HG03520 (cell line): ENCODE measurements around the gene EZH1.

Experiments
- ATAC-seq: cut with Tn5 transposase; IDR thresholded peaks from one replicate; pipeline ENCODE4 v1.9.1; 2021; ENCODE audit warnings: mild to moderate bottlenecking, moderate library complexity; ENCODE audit not compliant: unreplicated experiment

Gene EZH1

GRCh38 chr17:42723636-42724035 is 21.2 kb downstream of the EZH1 start:
- no peak for ATAC-seq

GRCh38 chr17:42720996-42721583 is 23.8 kb downstream of the EZH1 start:
- no peak for ATAC-seq

- no peak for ATAC-seq
These were observed 35.3 kb downstream of the EZH1 start for GRCh38 chr17:42709561-42709960.

DNA sequence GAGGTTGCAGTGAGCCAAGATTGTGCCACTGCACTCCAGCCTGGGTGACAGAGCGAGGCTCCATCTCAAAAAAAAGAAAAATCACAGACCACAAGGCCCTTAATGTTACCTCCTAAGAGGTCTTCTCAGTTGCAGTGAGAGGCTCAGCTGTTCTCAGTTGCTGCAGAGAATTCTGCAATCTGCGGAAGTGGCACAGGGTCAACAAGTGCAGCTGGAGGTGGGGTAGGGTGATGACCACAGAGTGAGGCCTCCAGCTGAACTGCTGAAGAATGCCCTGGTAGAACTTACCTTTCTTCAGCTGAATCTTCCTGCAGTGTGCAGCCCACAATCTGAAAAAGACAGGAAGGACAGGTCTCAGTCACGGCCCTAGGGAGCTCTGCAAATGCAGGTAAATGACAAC is 36.3 kb downstream of the EZH1 start:
- no peak for ATAC-seq

DNA sequence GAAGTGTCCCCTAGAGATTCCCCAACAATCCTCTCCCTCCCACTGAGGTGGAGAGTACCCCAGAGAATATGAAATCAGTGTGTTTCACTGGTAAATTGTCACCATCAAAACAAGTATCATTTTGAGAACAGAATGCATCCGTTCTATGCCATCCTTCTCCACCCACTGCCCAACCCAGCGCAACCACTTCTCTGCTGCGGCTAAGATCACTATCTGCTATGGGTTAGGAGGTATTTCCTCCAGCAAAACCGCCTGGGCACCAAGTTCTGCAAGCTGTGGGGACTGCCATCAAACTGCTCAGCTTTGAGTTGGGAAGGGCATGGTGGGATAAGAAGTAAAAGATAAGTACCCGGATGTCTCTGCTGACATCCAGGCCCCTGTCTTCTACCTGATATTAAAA is 38.1 kb downstream of the EZH1 start:
- ATAC-seq: no peak

DNA sequence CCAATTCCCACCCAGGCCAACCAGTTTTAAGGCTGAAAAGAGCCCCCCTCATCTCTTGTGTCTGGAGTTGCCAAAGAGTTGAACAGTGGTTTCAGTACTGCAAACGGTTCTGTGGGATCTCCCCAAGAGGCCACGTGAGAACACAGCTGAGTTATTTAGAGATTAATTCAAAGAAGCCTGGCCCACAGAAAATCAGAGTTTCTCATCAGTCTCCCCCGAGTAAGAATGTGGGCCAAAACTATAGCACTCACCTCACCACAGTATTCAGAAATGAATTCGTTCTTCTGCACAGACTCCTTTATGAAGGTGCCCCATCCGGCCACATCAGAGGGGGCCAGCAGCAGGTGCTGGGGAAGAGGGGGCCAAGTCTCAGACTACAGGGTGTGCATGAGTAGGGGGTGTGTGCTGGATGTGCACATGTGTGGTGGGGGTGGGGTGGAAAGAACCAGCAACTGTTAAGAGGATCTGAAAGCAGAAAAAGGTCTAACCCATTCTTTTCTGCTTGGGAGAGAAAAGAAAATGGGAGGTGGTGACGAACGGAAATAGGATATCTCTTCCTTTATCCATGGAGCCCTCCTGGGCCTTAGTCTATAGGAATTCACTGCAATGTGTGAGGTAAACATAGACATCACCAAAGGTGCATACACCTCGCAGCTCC is 39.9 kb downstream of the EZH1 start:
- peak; percentile 70 for ATAC-seq

- no peak for ATAC-seq
These were observed 40.4 kb downstream of the EZH1 start for GRCh38 chr17:42704490-42704836.

GRCh38 chr17:42702446-42702845 is 42.4 kb downstream of the EZH1 start:
- no peak for ATAC-seq

DNA sequence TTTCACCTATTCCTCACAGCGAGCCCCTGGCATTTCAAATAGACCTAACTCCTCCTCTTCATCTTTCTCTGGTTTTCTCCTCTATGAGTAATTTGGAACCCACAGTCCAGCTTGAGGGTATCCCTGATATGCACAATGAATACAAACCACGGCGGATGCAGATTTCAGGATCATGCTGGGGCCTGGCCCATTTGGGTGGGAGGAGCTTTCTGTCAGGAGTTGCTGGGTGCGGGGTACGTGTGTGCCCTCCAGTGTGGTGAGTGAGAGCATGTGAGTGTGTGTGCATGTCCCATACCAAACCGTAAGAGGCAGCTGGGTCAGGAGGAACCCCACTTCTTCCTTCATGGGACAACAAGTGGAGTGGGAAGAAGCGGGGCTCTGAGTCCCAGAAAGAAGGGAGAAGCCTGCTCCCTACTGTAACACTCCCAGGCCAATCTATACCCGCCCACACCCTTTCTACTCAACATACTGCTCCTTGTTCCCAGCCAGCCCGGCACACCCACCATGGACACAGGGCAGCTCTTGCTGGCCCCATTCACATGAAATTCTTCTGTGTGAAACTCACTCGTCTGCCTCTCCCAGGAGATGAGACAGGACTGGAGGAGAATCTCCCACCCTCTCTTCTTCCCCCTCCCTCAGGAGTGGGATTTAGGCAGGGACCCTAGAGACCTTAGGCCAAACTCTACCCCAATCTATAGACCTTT is 44.1 kb downstream of the EZH1 start:
- no peak for ATAC-seq

GRCh38 chr17:42699415-42699740 is 45.5 kb downstream of the EZH1 start:
- ATAC-seq: no peak

DNA sequence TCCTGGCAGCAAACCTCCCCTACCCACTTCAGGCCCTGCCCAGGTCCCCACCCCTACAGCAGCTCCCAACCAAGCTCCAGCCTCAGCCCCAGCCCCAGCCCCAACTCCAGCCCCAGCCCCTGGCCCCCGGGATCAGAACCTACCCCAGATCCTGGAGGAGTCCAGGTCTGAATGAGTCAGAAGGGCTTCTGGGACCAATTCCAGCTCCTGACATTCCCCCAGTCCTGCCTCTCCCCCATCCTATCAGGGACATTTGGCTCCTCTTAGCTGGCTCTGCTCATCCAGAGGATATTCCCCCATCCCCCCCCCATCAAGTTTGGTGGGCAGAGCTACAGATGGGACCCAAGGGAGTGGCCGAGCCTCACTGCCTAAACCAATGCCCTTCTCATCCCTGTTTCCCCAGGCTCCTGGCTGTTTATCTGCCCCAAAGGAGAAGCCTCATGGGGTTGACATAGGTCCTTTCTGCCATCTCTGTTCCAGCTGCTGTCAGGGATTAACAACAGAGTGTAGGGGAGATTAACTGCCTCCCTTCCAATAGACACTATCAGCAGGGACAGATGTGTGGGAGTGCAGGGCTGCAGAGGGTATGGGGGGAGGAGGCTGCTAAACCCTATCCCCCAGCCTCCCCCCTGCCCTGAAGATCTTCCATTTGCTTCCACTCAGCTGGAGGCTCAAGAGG is 46.0 kb downstream of the EZH1 start:
- no peak for ATAC-seq

- no peak for ATAC-seq
These were observed 47.6 kb downstream of the EZH1 start for GRCh38 chr17:42697108-42697811.

GRCh38 chr17:42695500-42695899 is 49.3 kb downstream of the EZH1 start:
- no peak for ATAC-seq

- no peak for ATAC-seq
These were observed 50.3 kb downstream of the EZH1 start for GRCh38 chr17:42694524-42694923.

- no peak for ATAC-seq
These were observed 52.4 kb downstream of the EZH1 start for GRCh38 chr17:42692489-42692888.

DNA sequence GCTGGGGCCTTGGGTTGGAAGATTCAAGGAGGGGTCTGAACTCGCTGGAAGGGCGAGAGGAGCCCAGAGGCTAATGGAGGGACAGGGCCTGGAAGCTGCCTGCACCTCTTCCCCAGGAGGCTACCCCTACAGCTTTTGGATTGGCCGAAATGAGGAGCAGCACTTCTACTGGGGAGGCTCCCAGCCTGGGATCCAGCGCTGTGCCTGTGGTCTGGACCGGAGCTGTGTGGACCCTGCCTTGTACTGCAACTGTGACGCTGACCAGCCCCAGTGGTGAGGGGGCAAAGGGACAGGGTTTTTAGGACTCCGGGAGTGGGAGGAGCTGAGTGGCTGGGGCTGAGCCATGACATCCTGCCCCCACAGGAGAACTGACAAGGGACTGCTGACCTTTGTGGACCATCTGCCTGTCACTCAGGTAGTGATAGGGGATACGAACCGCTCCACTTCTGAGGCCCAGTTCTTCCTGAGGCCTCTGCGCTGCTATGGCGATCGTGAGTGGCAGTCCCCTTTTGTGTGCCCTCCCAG is 53.8 kb downstream of the EZH1 start:
- no peak for ATAC-seq

GRCh38 chr17:42690596-42690995 is 54.2 kb downstream of the EZH1 start:
- ATAC-seq: no peak

- ATAC-seq: no peak
These were observed 57.0 kb downstream of the EZH1 start for GRCh38 chr17:42687707-42688320.

GRCh38 chr17:42686520-42687128 is 58.2 kb downstream of the EZH1 start:
- ATAC-seq: no peak

DNA sequence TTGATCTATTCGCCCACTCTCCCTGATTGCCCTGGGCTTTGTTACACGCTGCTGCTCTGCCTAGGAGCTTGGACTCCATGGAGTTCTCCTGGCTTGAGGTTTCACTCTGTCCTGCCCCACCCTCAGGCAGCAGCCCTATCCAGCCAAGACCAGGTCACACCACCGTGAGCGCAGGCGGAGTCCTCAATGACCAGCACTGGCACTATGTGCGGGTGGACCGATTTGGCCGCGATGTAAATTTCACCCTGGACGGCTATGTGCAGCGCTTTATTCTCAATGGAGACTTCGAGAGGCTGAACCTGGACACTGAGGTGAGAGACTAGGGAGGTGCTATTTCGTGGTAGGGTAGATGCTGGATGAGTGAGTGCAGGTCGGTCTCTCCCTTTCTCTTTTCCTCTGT is 59.0 kb downstream of the EZH1 start:
- no peak for ATAC-seq
